ENCODE data around the gene RNF5.

GRCh38 chr6:32137454-32137853, 40.8 kb upstream of the RNF5 start:
- no peak for TF ChIP-seq MAZ (IDR thresholded peaks at IDR 0.05; ENCODE audit: borderline replicate concordance, low read depth, low read length)
- TF ChIP-seq BHLHE40 (IDR thresholded peaks at IDR 0.05; ENCODE audit: low read depth, low read length): no peak
- no peak for TF ChIP-seq POLR2A (IDR thresholded peaks at IDR 0.05; ENCODE audit: low read depth, low read length)
- TF ChIP-seq, protein P1, sequence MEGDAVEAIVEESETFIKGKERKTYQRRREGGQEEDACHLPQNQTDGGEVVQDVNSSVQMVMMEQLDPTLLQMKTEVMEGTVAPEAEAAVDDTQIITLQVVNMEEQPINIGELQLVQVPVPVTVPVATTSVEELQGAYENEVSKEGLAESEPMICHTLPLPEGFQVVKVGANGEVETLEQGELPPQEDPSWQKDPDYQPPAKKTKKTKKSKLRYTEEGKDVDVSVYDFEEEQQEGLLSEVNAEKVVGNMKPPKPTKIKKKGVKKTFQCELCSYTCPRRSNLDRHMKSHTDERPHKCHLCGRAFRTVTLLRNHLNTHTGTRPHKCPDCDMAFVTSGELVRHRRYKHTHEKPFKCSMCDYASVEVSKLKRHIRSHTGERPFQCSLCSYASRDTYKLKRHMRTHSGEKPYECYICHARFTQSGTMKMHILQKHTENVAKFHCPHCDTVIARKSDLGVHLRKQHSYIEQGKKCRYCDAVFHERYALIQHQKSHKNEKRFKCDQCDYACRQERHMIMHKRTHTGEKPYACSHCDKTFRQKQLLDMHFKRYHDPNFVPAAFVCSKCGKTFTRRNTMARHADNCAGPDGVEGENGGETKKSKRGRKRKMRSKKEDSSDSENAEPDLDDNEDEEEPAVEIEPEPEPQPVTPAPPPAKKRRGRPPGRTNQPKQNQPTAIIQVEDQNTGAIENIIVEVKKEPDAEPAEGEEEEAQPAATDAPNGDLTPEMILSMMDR (conservative IDR thresholded peaks at IDR 0.05; ENCODE audit: low read depth, low read length): no peak
- TF ChIP-seq, protein P2, sequence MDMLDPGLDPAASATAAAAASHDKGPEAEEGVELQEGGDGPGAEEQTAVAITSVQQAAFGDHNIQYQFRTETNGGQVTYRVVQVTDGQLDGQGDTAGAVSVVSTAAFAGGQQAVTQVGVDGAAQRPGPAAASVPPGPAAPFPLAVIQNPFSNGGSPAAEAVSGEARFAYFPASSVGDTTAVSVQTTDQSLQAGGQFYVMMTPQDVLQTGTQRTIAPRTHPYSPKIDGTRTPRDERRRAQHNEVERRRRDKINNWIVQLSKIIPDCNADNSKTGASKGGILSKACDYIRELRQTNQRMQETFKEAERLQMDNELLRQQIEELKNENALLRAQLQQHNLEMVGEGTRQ (IDR thresholded peaks at IDR 0.05; ENCODE audit: low read depth, low read length): no peak
- no peak for TF ChIP-seq RFX5 (IDR thresholded peaks at IDR 0.05; ENCODE audit: low read depth, low read length)
- no peak for TF ChIP-seq RCOR1 (IDR thresholded peaks at IDR 0.05; ENCODE audit: insufficient replicate concordance, low read length)
- no peak for TF ChIP-seq RAD21 (IDR thresholded peaks at IDR 0.05; ENCODE audit: low read length)
- no peak for TF ChIP-seq CEBPB (IDR thresholded peaks at IDR 0.05; ENCODE audit: low read depth, low read length)
- no peak for TF ChIP-seq MXI1 (IDR thresholded peaks at IDR 0.05; ENCODE audit: borderline replicate concordance, low read depth, low read length)
- no peak for TF ChIP-seq NFE2L2 (IDR thresholded peaks at IDR 0.05; ENCODE audit: low read depth, low read length)
- TF ChIP-seq SMC3 (IDR thresholded peaks at IDR 0.05; ENCODE audit: low read depth, low read length): no peak
- no peak for TF ChIP-seq ELK1 (IDR thresholded peaks at IDR 0.05; ENCODE audit: borderline replicate concordance, low read depth, low read length)
- TF ChIP-seq FOS (IDR thresholded peaks at IDR 0.05; ENCODE audit: low read depth, low read length): no peak

Data from IMR-90 (cell line).